Endothelial cell of umbilical vein (primary cell): Measurements from ENCODE around the gene TFF3. TPM values are rescaled to one million over a fixed set of nuclear protein-coding genes. Genes with fewer than 3 reads are reported as not detected.

Experiments used
- BruUV-seq: library from RNA; stranded (reverse); fragments of 400-500 nt; replicated peaks from 2 replicates; lab custom pipeline; 2021; lab: Mats Ljungman, UMichigan
- CTCF ChIA-PET: fragments of 300-600, 350-600 bp; sonication (Branson Sonifier 250); formaldehyde crosslinking; loops from one replicate; lab custom pipeline; 2021; ENCODE audit warnings: antibody characterized with exemption, inconsistent platforms; lab: Charles Lee
- POLR2A ChIA-PET: fragments of 300-600, 350-600 bp; sonication (Branson Sonifier 250); formaldehyde crosslinking; loops from one replicate; lab custom pipeline; 2021; ENCODE audit warnings: antibody characterized with exemption, inconsistent platforms; lab: Charles Lee
- DNase-seq: peaks from one replicate; pipeline ENCODE4 v3.0.0-alpha.2; 2011; ENCODE audit warnings: low read depth, low spot score
- FAIRE-seq: peaks from 2 replicates; lab custom pipeline; 2011; peaks lifted over from hg19 to GRCh38; lab: Jason Lieb, UNC
- H2AFZ ChIP-seq: 2 replicates; pipeline ENCODE4 v1.6.0; 2012; ENCODE audit warnings: low read depth, low read length, control low read depth, inconsistent platforms
- H3K27ac ChIP-seq: 2 replicates; pipeline ENCODE4 v1.5.1; 2011; ENCODE audit warnings: low read depth, mild to moderate bottlenecking, control low read depth, low read length, moderate library complexity; ENCODE audit not compliant: insufficient read depth
- H3K27me3 ChIP-seq, 2 experiments: 2 replicates each; pipeline versions ENCODE4 v1.6.0 to v1.6.1; 2011; ENCODE audit warnings: low read length in 2 of 2, mixed read lengths in 1 of 2; ENCODE audit not compliant: control insufficient read depth in 2 of 2, insufficient read depth in 2 of 2
- H3K36me3 ChIP-seq, 2 experiments: 2 replicates in 1 of 2; 3 replicates in 1 of 2; pipeline ENCODE4 v1.5.1; 2011; ENCODE audit warnings: low read length in 2 of 2, mild to moderate bottlenecking in 1 of 2, moderate library complexity in 1 of 2; ENCODE audit not compliant: control insufficient read depth in 2 of 2, insufficient read depth in 2 of 2; ENCODE audit errors: extremely low read depth in 1 of 2
- H3K4me1 ChIP-seq: 3 replicates; pipeline ENCODE4 v1.5.1; 2011; ENCODE audit warnings: mild to moderate bottlenecking, low read length; ENCODE audit not compliant: control insufficient read depth, insufficient read depth; ENCODE audit errors: extremely low read depth
- H3K4me2 ChIP-seq: 2 replicates; pipeline ENCODE4 v1.6.1; 2011; ENCODE audit warnings: low read length, control low read depth, mixed read lengths; ENCODE audit not compliant: insufficient read depth
- H3K4me3 ChIP-seq, 3 experiments: fragments of 200-600 bp in 1 of 3; sonication (generic), shearing (Covaris generic) in 1 of 3; replicated peaks in 1 of 3; 2 replicates each; pipeline ENCODE4 v1.5.1; 2011 to 2016; ENCODE audit warnings: control low read depth in 3 of 3, low read length in 3 of 3, mild to moderate bottlenecking in 2 of 3, inconsistent platforms in 1 of 3, low read depth in 1 of 3, moderate library complexity in 1 of 3; ENCODE audit not compliant: insufficient read depth in 1 of 3
- H3K79me2 ChIP-seq: 2 replicates; pipeline ENCODE4 v1.6.0; 2012; ENCODE audit warnings: low read length, inconsistent platforms; ENCODE audit not compliant: control insufficient read depth, insufficient read depth
- H3K9ac ChIP-seq: replicated peaks from 2 replicates; pipeline ENCODE3; 2011; ENCODE audit warnings: low read length, control low read depth; ENCODE audit not compliant: insufficient read depth; ENCODE audit errors: extremely low read depth
- H3K9me1 ChIP-seq: replicated peaks from 3 replicates; pipeline ENCODE4 v1.6.0; 2011; ENCODE audit warnings: mild to moderate bottlenecking, low read length; ENCODE audit not compliant: control insufficient read depth, insufficient read depth; ENCODE audit errors: extremely low read depth
- H3K9me3 ChIP-seq: replicated peaks from 2 replicates; pipeline ENCODE4 v1.5.1; 2012; ENCODE audit warnings: low read length, inconsistent platforms; ENCODE audit not compliant: control insufficient read depth, insufficient read depth
- H4K20me1 ChIP-seq: replicated peaks from 2 replicates; pipeline ENCODE3; 2011; ENCODE audit warnings: mild to moderate bottlenecking, low read length; ENCODE audit not compliant: control insufficient read depth, insufficient read depth; ENCODE audit errors: extremely low read depth
- EZH2 ChIP-seq: IDR thresholded peaks from 2 replicates; pipeline ENCODE4 v1.6.1; 2012; ENCODE audit warnings: borderline replicate concordance, low read depth, mild to moderate bottlenecking, moderate library complexity, low read length, inconsistent platforms; ENCODE audit not compliant: severe bottlenecking
- FOS ChIP-seq: IDR thresholded peaks from 2 replicates; pipeline ENCODE4 v1.6.1; 2011; ENCODE audit warnings: mild to moderate bottlenecking, low read length, moderate library complexity, borderline replicate concordance; ENCODE audit not compliant: insufficient read depth
- GATA2 ChIP-seq: IDR thresholded peaks from 2 replicates; pipeline ENCODE4 v1.7.0; 2011; ENCODE audit warnings: low read depth, mild to moderate bottlenecking, moderate library complexity, mixed read lengths, low read length; ENCODE audit not compliant: insufficient read length, insufficient read depth
- JUN ChIP-seq: IDR thresholded peaks from 2 replicates; pipeline ENCODE4 v1.6.1; 2011; ENCODE audit warnings: borderline replicate concordance, low read depth; ENCODE audit not compliant: insufficient read length, insufficient read depth
- MAX ChIP-seq: IDR thresholded peaks from 2 replicates; pipeline ENCODE4 v1.6.1; 2011; ENCODE audit not compliant: insufficient read depth, insufficient read length
- MYC ChIP-seq: IDR thresholded peaks from one replicate; pipeline ENCODE4 v1.6.1; 2011; ENCODE audit warnings: mild to moderate bottlenecking, low read depth, low read length
- POLR2A ChIP-seq: IDR thresholded peaks from 2 replicates; pipeline ENCODE4 v1.6.1; 2012; ENCODE audit warnings: low read depth, mild to moderate bottlenecking, control low read depth, low read length
- POLR2AphosphoS5 ChIP-seq: IDR thresholded peaks from 2 replicates; pipeline ENCODE4 v1.6.1; 2012; ENCODE audit warnings: low read depth, mild to moderate bottlenecking, control low read depth, low read length, moderate library complexity; ENCODE audit not compliant: insufficient read depth
- dilution Hi-C: fragments of 300-500 bp; cut with MboI; formaldehyde crosslinking; loops from one replicate; pipeline ENCODE4 v1.15.0; 2019; ENCODE audit warnings: low sequenced_read_pairs; ENCODE audit not compliant: extremely low pct_ligation_motif_present
- intact Hi-C: fragments of 100-400 bp; cut with micrococcal nuclease; formaldehyde crosslinking; loops from one replicate; pipeline ENCODE4 v1.10.0; 2022
- polyA plus RNA-seq, 4 experiments: library from polyadenylated mRNA; depleted of rRNA in 3 of 4; stranded (reverse) in 3 of 4; unstranded in 1 of 4; fragments of >200 nt; gene quantifications; 2 replicates each; pipeline versions ENCODE4 v1.2.1 to v1.2.3, GENCODE V29; 2011 to 2012; ENCODE audit warnings: missing spikeins in 1 of 4
- total RNA-seq: library from RNA; stranded (reverse); gene quantifications from 2 replicates; pipeline ENCODE4 v1.2.3, GENCODE V29; 2021
- TF ChIP-seq, protein P1 (sequence below), 2 donors: IDR thresholded peaks; 1 replicate in 1 of 2; 2 replicates in 1 of 2; pipeline ENCODE4 v1.5.1; 2011; ENCODE audit warnings: low read length in 2 of 2, mild to moderate bottlenecking in 2 of 2, moderate library complexity in 2 of 2, control low read depth in 1 of 2, inconsistent platforms in 1 of 2, low read depth in 1 of 2; ENCODE audit not compliant: insufficient read depth in 1 of 2; ENCODE audit errors: extremely low read depth in 1 of 2

Gene TFF3
- total and polyA plus RNA-seq, 2 donors (not counting 3 experiments of a cell fraction or from before 2014, with no cell fraction given): 0.93 to 1.8 TPM

DNA sequence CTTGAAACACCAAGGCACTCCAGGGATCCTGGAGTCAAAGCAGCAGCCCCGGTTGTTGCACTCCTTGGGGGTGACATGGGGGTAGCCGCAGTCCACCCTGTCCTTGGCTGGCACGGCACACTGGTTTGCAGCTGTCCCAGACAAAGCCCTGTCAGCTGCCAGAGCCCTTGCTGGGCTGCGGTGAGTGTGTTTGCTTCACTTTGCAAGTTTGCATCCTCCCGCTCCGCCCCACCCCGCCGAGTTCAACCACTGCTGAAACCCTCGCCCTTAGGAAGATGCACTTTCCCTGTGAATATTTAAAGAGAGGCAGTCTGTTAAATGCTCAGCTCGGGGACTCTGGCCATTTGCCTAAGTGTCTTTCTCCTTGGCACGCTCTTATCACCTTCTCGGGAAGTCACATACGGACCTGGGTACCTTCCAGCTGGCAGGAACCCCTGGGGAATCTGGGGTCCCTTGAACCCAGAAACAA is 1.7 kb downstream of the TFF3 start:
- H3K36me3 ChIP-seq: no peaks in the 10 kb centered on the region
- H3K4me3 ChIP-seq: no peak overlapping the region
- POLR2A ChIA-PET: no interaction called here
- CTCF ChIA-PET: interaction anchor here (1.3 kb wide), 1 partner anchor 89 kb away, joined by 3 read pairs; no protein-coding TSS in a partner anchor
- TF ChIP-seq POLR2A (no peak), JUN (no peak), GATA2 (no peak), MAX (no peak), FOS (no peak), EZH2 (no peak), POLR2AphosphoS5 (no peak), MYC (no peak)
- TF ChIP-seq, protein P1, sequence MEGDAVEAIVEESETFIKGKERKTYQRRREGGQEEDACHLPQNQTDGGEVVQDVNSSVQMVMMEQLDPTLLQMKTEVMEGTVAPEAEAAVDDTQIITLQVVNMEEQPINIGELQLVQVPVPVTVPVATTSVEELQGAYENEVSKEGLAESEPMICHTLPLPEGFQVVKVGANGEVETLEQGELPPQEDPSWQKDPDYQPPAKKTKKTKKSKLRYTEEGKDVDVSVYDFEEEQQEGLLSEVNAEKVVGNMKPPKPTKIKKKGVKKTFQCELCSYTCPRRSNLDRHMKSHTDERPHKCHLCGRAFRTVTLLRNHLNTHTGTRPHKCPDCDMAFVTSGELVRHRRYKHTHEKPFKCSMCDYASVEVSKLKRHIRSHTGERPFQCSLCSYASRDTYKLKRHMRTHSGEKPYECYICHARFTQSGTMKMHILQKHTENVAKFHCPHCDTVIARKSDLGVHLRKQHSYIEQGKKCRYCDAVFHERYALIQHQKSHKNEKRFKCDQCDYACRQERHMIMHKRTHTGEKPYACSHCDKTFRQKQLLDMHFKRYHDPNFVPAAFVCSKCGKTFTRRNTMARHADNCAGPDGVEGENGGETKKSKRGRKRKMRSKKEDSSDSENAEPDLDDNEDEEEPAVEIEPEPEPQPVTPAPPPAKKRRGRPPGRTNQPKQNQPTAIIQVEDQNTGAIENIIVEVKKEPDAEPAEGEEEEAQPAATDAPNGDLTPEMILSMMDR (IDR thresholded peaks at IDR 0.05; ENCODE audit: extremely low read depth in 1 of 2, insufficient read depth in 1 of 2, low read depth in 1 of 2, low read length in 2 of 2): no peak
- H3K27ac ChIP-seq: no peak overlapping the region
- DNase-seq (no peak), FAIRE-seq (no peak)
- dilution Hi-C loops: no loop called here
- no peak overlapping the region for H3K9ac ChIP-seq
- intact Hi-C loops: no loop called here
- no peaks in the 10 kb centered on the region for H3K9me1 ChIP-seq
- H3K4me1 ChIP-seq: no peaks in the 10 kb centered on the region
- no TSS peak for BruUV-seq
- H3K79me2 ChIP-seq: no peaks in the 10 kb centered on the region
- H2AFZ ChIP-seq: no peak overlapping the region
- no peaks in the 10 kb centered on the region for H4K20me1 ChIP-seq
- H3K9me3 ChIP-seq: no peaks in the 10 kb centered on the region
- H3K4me2 ChIP-seq: no peak overlapping the region
- peaks cover 2 to 6% of the 10 kb centered on the region in 2 experiments for H3K27me3 ChIP-seq
